SK-N-SH treated with all-trans-retinoic acid at 6 μM for 48 hours (cell line): ENCODE results near the gene TBL1X.

ENCODE experiments used
- ARNTL ChIP-seq: fragments of 450-650 bp; formaldehyde crosslinking; IDR thresholded peaks from 2 replicates; pipeline ENCODE4 v1.5.0; 2020; ENCODE audit warnings: low read depth, mild to moderate bottlenecking, moderate library complexity, borderline replicate concordance
- CREB5 ChIP-seq: fragments of 250-450 bp; sonication (Bioruptor Pico); IDR thresholded peaks from 2 replicates; pipeline ENCODE4 v1.5.1; 2020; ENCODE audit warnings: low read depth, mild to moderate bottlenecking, moderate library complexity
- ISL1 ChIP-seq: fragments of 250-450 bp; sonication (Bioruptor Pico); IDR thresholded peaks from 2 replicates; pipeline ENCODE4 v2.1.2; 2022; ENCODE audit warnings: mild to moderate bottlenecking, moderate library complexity
- RARB ChIP-seq: fragments of 250-450 bp; sonication (Bioruptor Pico); IDR thresholded peaks from 2 replicates; pipeline ENCODE4 v1.8.0; 2021; ENCODE audit warnings: mild to moderate bottlenecking, moderate library complexity
- TCF4 ChIP-seq: fragments of 250-450 bp; sonication (Bioruptor Pico); IDR thresholded peaks from 2 replicates; pipeline ENCODE4 v1.8.0; 2021; ENCODE audit warnings: mild to moderate bottlenecking, moderate library complexity, borderline replicate concordance
- TOX ChIP-seq: fragments of 250-450 bp; sonication (Bioruptor Pico); IDR thresholded peaks from 2 replicates; pipeline ENCODE4 v1.8.0; 2021; ENCODE audit warnings: mild to moderate bottlenecking, moderate library complexity, borderline replicate concordance
- ZFP3 ChIP-seq: fragments of 250-450 bp; sonication (Bioruptor Pico); IDR thresholded peaks from 2 replicates; pipeline ENCODE4 v1.5.0; 2020; ENCODE audit warnings: mild to moderate bottlenecking, moderate library complexity
- ZNF565 ChIP-seq: fragments of 450-650 bp; formaldehyde crosslinking; conservative IDR thresholded peaks from 2 replicates; pipeline ENCODE4 v1.5.0; 2020; ENCODE audit warnings: low read depth, mild to moderate bottlenecking, moderate library complexity
- ZNF70 ChIP-seq: fragments of 450-650 bp; formaldehyde crosslinking; IDR thresholded peaks from 2 replicates; pipeline ENCODE4 v1.5.0; 2020; ENCODE audit warnings: mild to moderate bottlenecking, moderate library complexity

- no peak for TF ChIP-seq ZFP3 (CRISPR knock-in tag)
- TF ChIP-seq TOX, result no peak
- no peak for TF ChIP-seq ZNF70
- TF ChIP-seq RARB, result no peak
- no peak for TF ChIP-seq ARNTL (CRISPR knock-in tag)
- no peak for TF ChIP-seq ISL1
- no peak for TF ChIP-seq CREB5 (CRISPR knock-in tag)
- TF ChIP-seq ZNF565, result no peak
- TF ChIP-seq TCF4 (CRISPR knock-in tag), result no peak
Measured at GRCh38 chrX:9724711-9725110, 259.9 kb downstream of the TBL1X start.
